ENCODE data around the gene SPA17. TPM values are rescaled to one million over a fixed set of nuclear protein-coding genes. Genes with fewer than 3 reads are reported as not detected.
A peak's percentile ranks its signal among the peaks of the same experiment; 100 is the strongest.

The SPA17 gene
- total RNA-seq, 1 experiment from 2014 or later, result 3.8 TPM

DNA sequence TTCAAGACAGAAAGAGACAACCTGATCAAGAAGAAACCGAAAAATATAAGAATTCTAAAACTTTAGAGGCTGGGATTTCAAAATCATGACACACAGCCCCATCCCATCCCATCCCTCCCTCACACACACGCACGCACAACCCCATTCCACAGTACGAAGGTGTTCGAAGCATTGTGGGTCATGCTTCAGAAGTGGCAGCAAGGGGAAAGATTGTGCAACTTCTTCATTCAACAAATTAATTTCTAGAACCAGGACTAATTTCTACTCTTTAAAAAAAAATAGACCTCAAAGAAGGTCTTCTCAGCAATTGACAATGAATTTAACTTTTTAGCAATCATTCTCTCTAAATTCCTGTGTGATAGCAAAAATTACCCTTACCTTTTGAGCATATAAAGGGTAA lies 867 bp downstream of the SPA17 start:
- Mint-ChIP-seq H3K27ac (0 out of 2 replicates have a peak overlapping the region, but pooled peaks have one; percentile 86), H3K27me3 (ENCODE audit: low read depth) (peaks cover 23% of the 10 kb centered on the region), H3K36me3 (no peaks in the 10 kb centered on the region), H3K4me3 (peak overlapping the region; percentile 90), H3K9me3 (no peaks in the 10 kb centered on the region), H3K4me1 (peaks cover 11% of the 10 kb centered on the region)
- DNase-seq (ENCODE audit: low spot score) (no peak), ATAC-seq (no peak)
- POLR2A ChIA-PET, result no interaction called here
- TF ChIP-seq NR1H2 (CRISPR knock-in tag; IDR thresholded peaks at IDR 0.05) (no peak), ZNF219 (CRISPR knock-in tag; IDR thresholded peaks at IDR 0.05; ENCODE audit: borderline replicate concordance) (no peak), ETV6 (CRISPR knock-in tag; IDR thresholded peaks at IDR 0.05) (no peak), IRF2 (CRISPR knock-in tag; IDR thresholded peaks at IDR 0.05; ENCODE audit: borderline replicate concordance, low read depth) (no peak), SMAD4 (CRISPR knock-in tag; IDR thresholded peaks at IDR 0.05) (no peak), SP1 (CRISPR knock-in tag; conservative IDR thresholded peaks at IDR 0.05) (no peak), ZNF232 (CRISPR knock-in tag; IDR thresholded peaks at IDR 0.05) (no peak), NR2C2 (CRISPR knock-in tag; IDR thresholded peaks at IDR 0.05) (no peak)
- TF ChIP-seq, protein P1, sequence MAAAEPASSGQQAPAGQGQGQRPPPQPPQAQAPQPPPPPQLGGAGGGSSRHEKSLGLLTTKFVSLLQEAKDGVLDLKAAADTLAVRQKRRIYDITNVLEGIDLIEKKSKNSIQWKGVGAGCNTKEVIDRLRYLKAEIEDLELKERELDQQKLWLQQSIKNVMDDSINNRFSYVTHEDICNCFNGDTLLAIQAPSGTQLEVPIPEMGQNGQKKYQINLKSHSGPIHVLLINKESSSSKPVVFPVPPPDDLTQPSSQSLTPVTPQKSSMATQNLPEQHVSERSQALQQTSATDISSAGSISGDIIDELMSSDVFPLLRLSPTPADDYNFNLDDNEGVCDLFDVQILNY (CRISPR knock-in tag; IDR thresholded peaks at IDR 0.05), result no peak
- TF ChIP-seq, protein P2, sequence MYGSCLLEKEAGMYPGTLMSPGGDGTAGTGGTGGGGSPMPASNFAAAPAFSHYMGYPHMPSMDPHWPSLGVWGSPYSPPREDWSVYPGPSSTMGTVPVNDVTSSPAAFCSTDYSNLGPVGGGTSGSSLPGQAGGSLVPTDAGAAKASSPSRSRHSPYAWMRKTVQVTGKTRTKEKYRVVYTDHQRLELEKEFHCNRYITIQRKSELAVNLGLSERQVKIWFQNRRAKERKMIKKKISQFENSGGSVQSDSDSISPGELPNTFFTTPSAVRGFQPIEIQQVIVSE (CRISPR knock-in tag; IDR thresholded peaks at IDR 0.05; ENCODE audit: borderline replicate concordance), result no peak
- TF ChIP-seq, protein P3, sequence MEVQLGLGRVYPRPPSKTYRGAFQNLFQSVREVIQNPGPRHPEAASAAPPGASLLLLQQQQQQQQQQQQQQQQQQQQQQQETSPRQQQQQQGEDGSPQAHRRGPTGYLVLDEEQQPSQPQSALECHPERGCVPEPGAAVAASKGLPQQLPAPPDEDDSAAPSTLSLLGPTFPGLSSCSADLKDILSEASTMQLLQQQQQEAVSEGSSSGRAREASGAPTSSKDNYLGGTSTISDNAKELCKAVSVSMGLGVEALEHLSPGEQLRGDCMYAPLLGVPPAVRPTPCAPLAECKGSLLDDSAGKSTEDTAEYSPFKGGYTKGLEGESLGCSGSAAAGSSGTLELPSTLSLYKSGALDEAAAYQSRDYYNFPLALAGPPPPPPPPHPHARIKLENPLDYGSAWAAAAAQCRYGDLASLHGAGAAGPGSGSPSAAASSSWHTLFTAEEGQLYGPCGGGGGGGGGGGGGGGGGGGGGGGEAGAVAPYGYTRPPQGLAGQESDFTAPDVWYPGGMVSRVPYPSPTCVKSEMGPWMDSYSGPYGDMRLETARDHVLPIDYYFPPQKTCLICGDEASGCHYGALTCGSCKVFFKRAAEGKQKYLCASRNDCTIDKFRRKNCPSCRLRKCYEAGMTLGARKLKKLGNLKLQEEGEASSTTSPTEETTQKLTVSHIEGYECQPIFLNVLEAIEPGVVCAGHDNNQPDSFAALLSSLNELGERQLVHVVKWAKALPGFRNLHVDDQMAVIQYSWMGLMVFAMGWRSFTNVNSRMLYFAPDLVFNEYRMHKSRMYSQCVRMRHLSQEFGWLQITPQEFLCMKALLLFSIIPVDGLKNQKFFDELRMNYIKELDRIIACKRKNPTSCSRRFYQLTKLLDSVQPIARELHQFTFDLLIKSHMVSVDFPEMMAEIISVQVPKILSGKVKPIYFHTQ (CRISPR knock-in tag; IDR thresholded peaks at IDR 0.05), result no peak
- CTCF ChIA-PET, result interaction anchor here (0.9 to 2.4 kb wide), 7 partner anchors 34 to 202 kb away, joined by 3 to 20 read pairs (median 9); partner anchors contain the start of genes NRGN and TBRG1

DNA sequence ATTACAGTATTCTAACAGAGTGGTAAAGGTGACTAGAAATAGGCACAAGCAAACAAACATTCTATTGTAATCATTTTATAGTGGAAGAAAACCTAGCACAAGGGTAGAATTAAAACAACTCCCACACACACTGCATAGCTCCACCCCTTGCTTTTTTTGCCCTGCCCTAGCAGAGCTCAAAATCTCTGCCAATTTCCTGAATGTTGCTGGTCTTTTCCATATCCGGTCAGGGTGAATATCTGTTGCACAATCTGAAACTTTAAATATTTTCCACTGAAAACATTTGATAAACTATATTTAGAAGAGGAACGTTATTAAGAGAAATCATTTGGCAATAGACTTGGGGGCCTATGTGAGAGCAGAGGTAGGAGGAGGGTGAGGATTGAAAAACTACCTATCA lies 2.7 kb downstream of the SPA17 start:
- Mint-ChIP-seq H3K27ac (no peak overlapping the region), H3K27me3 (ENCODE audit: low read depth) (peaks cover 23% of the 10 kb centered on the region), H3K36me3 (no peaks in the 10 kb centered on the region), H3K4me3 (no peak overlapping the region), H3K9me3 (no peaks in the 10 kb centered on the region), H3K4me1 (peaks cover 9% of the 10 kb centered on the region)
- CTCF ChIA-PET, result interaction anchor here (0.6 to 1.1 kb wide), 2 partner anchors 34 to 71 kb away, joined by 3 read pairs; no protein-coding TSS in a partner anchor
- DNase-seq (ENCODE audit: low spot score), result no peak
- ATAC-seq, result no peak
- POLR2A ChIA-PET, result interaction anchor here (0.7 kb wide), 1 partner anchor 36 kb away, joined by 3 read pairs; no protein-coding TSS in a partner anchor
- no peak for TF ChIP-seq ATF1 (CRISPR knock-in tag; IDR thresholded peaks at IDR 0.05)
- TF ChIP-seq, protein P4, sequence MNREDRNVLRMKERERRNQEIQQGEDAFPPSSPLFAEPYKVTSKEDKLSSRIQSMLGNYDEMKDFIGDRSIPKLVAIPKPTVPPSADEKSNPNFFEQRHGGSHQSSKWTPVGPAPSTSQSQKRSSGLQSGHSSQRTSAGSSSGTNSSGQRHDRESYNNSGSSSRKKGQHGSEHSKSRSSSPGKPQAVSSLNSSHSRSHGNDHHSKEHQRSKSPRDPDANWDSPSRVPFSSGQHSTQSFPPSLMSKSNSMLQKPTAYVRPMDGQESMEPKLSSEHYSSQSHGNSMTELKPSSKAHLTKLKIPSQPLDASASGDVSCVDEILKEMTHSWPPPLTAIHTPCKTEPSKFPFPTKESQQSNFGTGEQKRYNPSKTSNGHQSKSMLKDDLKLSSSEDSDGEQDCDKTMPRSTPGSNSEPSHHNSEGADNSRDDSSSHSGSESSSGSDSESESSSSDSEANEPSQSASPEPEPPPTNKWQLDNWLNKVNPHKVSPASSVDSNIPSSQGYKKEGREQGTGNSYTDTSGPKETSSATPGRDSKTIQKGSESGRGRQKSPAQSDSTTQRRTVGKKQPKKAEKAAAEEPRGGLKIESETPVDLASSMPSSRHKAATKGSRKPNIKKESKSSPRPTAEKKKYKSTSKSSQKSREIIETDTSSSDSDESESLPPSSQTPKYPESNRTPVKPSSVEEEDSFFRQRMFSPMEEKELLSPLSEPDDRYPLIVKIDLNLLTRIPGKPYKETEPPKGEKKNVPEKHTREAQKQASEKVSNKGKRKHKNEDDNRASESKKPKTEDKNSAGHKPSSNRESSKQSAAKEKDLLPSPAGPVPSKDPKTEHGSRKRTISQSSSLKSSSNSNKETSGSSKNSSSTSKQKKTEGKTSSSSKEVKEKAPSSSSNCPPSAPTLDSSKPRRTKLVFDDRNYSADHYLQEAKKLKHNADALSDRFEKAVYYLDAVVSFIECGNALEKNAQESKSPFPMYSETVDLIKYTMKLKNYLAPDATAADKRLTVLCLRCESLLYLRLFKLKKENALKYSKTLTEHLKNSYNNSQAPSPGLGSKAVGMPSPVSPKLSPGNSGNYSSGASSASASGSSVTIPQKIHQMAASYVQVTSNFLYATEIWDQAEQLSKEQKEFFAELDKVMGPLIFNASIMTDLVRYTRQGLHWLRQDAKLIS (CRISPR knock-in tag; IDR thresholded peaks at IDR 0.05; ENCODE audit: borderline replicate concordance), result no peak
- TF ChIP-seq MXD4 (CRISPR knock-in tag; IDR thresholded peaks at IDR 0.05; ENCODE audit: borderline replicate concordance), result no peak
- TF ChIP-seq, protein P5, sequence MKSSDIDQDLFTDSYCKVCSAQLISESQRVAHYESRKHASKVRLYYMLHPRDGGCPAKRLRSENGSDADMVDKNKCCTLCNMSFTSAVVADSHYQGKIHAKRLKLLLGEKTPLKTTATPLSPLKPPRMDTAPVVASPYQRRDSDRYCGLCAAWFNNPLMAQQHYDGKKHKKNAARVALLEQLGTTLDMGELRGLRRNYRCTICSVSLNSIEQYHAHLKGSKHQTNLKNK (CRISPR knock-in tag; IDR thresholded peaks at IDR 0.05), result no peak

Measured in WTC11 (cell line).